H1 (cell line): Measurements from ENCODE around the gene SLC35G2.

Experiments
- JUND ChIP-seq: IDR thresholded peaks from 2 replicates; pipeline ENCODE4 v1.6.1; 2011; ENCODE audit warnings: mild to moderate bottlenecking, improper control_type of control experiment, low read length
- POLR2A ChIP-seq, 2 experiments: IDR thresholded peaks; 1 replicate in 1 of 2; 2 replicates in 1 of 2; pipeline ENCODE4 v1.6.1; 2011; ENCODE audit warnings: low read depth in 2 of 2, low read length in 2 of 2, mild to moderate bottlenecking in 2 of 2; ENCODE audit errors: control extremely low read depth in 1 of 2

DNA sequence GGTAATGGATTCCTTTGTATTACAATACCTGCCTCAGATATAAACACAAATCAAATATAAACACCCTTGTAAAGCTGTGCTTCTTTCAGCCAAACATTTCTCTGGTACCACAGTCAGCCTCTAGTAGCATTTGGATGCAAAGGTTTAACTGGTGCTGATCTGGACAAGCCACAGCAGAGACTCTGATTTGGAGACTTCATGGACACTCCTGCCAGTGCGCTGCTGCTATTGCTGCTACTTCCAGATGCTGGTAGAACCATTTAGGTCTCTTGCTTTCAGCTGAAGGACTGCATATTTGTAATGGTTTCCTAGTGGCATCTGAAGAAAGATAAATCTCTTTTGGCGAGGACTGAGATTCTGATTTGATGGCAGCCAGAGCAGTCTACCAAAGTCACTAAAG is 80.0 kb downstream of the SLC35G2 start:
- TF ChIP-seq POLR2A (IDR thresholded peaks at IDR 0.05; ENCODE audit: control extremely low read depth in 1 of 2, low read depth in 2 of 2, low read length in 2 of 2), result no peak
- no peak for TF ChIP-seq JUND
